OCI-LY3 (cell line): ENCODE results near the gene GAA.

Source experiments
- CTCF ChIP-seq: fragments of 200-600, 300-600 bp; sonication (generic); IDR thresholded peaks from 2 replicates; pipeline ENCODE4 v1.5.1; 2014; ENCODE audit warnings: antibody characterized with exemption, low read length, low read depth
- EZH2phosphoT487 ChIP-seq: fragments of 200-600 bp; shearing (Covaris generic); IDR thresholded peaks from 2 replicates; pipeline ENCODE4 v1.6.1; 2018; ENCODE audit warnings: antibody characterized with exemption, mixed run types, low read depth

DNA sequence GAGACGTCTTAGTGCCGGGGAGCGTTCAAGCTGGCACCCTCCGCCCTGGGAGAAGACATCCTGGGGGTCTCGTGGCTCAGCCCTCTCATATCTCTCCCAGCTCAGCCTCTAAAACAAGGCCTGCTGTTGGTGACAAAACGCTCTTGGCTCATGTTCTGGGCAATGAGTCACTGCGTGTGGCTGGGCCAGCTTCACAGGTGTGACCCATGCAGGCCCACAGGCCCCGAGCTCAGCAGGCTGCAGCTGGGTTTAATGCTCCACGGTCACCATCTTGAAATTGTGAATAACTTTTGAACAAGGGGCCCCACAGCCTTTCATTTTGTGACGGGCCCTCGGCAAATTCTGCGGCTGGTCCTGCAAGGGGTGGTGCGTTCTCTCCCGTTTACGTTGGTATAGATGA lies 22.4 kb downstream of the GAA start:
- TF ChIP-seq CTCF (no peak), EZH2phosphoT487 (no peak)
